ENCODE results near the gene FANCC. TPM values are rescaled to one million over a fixed set of nuclear protein-coding genes. Genes with fewer than 3 reads are reported as not detected.

FANCC gene
- total RNA-seq, 6 experiments from 2014 or later: 4.7 to 7.1 (median 5.7) TPM

- no peak overlapping the region for H3K27ac Mint-ChIP-seq
- DNase-seq: no peak
These were observed 214.2 kb downstream of the FANCC start for GRCh38 chr9:95103281-95103771.

GRCh38 chr9:95102572-95102971, 214.9 kb downstream of the FANCC start:
- Mint-ChIP-seq H3K27me3 (ENCODE audit: insufficient read depth) (peaks cover 4% of the 10 kb centered on the region), H3K4me3 (no peak overlapping the region), H3K36me3 (ENCODE audit: low read depth) (peaks cover 19% of the 10 kb centered on the region; the same call in 1 of the 2 replicates), H3K9me3 (no peaks in the 10 kb centered on the region), H3K27ac (no peak overlapping the region), H3K4me1 (ENCODE audit: low read depth) (peaks cover 31% of the 10 kb centered on the region)
- no peak for TF ChIP-seq CTCF (IDR thresholded peaks at IDR 0.05)
- no peak for DNase-seq

More at GRCh38 chr9:95103281-95103771, 214.2 kb downstream of the FANCC start:
- Mint-ChIP-seq H3K9me3 (no peaks in the 10 kb centered on the region), H3K36me3 (ENCODE audit: low read depth) (peaks cover 12% of the 10 kb centered on the region; the same call in 1 of the 2 replicates), H3K27me3 (ENCODE audit: insufficient read depth) (peaks cover 2% of the 10 kb centered on the region), H3K4me3 (no peak overlapping the region), H3K4me1 (ENCODE audit: low read depth) (peaks cover 23% of the 10 kb centered on the region)
- peak; percentile 28; the same call in 1 of the 2 replicates for TF ChIP-seq CTCF (IDR thresholded peaks at IDR 0.05)

- Mint-ChIP-seq H3K27ac (no peak overlapping the region), H3K4me1 (ENCODE audit: low read depth) (peaks cover 34% of the 10 kb centered on the region), H3K4me3 (no peak overlapping the region), H3K36me3 (ENCODE audit: low read depth) (peaks cover 17% of the 10 kb centered on the region; the same call in 1 of the 2 replicates), H3K27me3 (ENCODE audit: insufficient read depth) (peaks cover 4% of the 10 kb centered on the region), H3K9me3 (no peaks in the 10 kb centered on the region)
- DNase-seq: no peak
- TF ChIP-seq CTCF (IDR thresholded peaks at IDR 0.05): no peak
These were observed 215.5 kb downstream of the FANCC start for GRCh38 chr9:95102001-95102433.

GRCh38 chr9:95101326-95101725, 216.2 kb downstream of the FANCC start:
- H3K27ac Mint-ChIP-seq: no peak overlapping the region
- H3K9me3 Mint-ChIP-seq: no peaks in the 10 kb centered on the region
- peaks cover 34% of the 10 kb centered on the region for H3K4me1 Mint-ChIP-seq (ENCODE audit: low read depth)
- H3K4me3 Mint-ChIP-seq: no peak overlapping the region
- H3K27me3 Mint-ChIP-seq (ENCODE audit: insufficient read depth): peaks cover 4% of the 10 kb centered on the region
- H3K36me3 Mint-ChIP-seq (ENCODE audit: low read depth): peaks cover 19% of the 10 kb centered on the region; the same call in 1 of the 2 replicates
- TF ChIP-seq CTCF (IDR thresholded peaks at IDR 0.05): no peak
- no peak for DNase-seq

- Mint-ChIP-seq H3K4me3 (no peak overlapping the region), H3K9me3 (no peaks in the 10 kb centered on the region), H3K36me3 (ENCODE audit: low read depth) (peaks cover 21% of the 10 kb centered on the region; the same call in 1 of the 2 replicates), H3K4me1 (ENCODE audit: low read depth) (peaks cover 34% of the 10 kb centered on the region), H3K27me3 (ENCODE audit: insufficient read depth) (peaks cover 8% of the 10 kb centered on the region), H3K27ac (peak overlapping the region; percentile 24; the same call in 1 of the 2 replicates)
- no peak for TF ChIP-seq CTCF (IDR thresholded peaks at IDR 0.05)
- no peak for DNase-seq
These were observed 217.4 kb downstream of the FANCC start for GRCh38 chr9:95100071-95100627.

All from HFFc6 (cell line).